Cardiac ventricle fibroblast (primary cell): ENCODE measurements around the gene SLC2A11. TPM values are rescaled to one million over a fixed set of nuclear protein-coding genes. Genes with fewer than 3 reads are reported as not detected.

Source experiments
- total RNA-seq: library from RNA; depleted of rRNA; stranded (reverse); fragments of >200 nt; gene quantifications from 2 replicates; pipeline ENCODE4 v1.2.3, GENCODE V29; 2015

SLC2A11 gene
- 5.2 and 5.3 TPM in 2 replicates for total RNA-seq

DNA sequence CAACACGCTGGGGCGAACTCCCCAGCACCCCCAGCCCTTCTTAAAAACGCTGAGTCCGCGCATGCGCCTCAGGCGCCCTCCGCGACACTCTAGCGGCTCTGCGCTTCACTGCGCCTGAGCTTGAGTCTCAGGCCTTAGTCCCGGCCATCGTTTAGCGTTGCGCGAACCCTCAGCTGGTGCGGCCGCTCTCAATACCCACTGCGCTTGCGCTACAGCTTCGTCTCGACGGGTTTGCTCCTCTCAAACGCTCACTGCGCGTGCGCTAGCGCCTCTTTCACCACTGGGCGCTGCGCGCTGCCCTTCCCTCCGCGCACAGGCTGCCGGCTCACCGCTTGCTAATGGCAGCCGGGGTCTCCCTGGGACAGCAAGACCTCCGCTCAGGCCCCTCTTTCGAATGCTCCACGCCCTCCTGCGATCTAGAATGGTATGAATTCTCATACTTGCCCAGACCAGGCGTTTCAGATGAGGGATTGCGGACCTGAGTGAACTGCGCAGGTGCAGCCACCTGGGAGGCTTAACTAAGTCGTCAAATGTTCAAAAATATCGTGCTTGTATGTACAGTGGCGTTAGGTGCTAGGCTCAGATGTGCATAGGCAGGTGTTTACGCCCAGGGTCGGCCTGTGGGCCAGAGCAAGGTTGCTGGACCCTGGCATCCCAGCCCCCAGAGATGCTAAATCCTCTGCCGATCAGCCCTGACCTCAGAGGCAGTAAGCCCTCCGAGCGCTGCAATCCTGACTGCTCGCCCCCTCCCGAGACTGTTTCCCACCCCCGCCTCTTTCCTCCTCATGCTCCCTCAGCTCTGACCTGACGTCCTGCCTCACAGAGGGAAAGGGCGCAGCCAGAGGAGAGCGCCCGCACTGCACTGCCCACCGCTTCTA lies at the start of gene SLC2A11:
SLC2A11 (plus strand) TSS at position 270 of the 878 bp plus-strand sequence; CDS start at position 395, 125 bp downstream.

GRCh38 chr22:23838681-23839468 lies 18.8 kb upstream of the SLC2A11 start, which contains the start of gene DERL3:
DERL3 (minus strand) TSS chr22:23839006; CDS start chr22:23838987, 19 bp downstream.

GRCh38 chr22:23893945-23894709 lies 36.5 kb downstream of the SLC2A11 start, which contains the start of gene MIF:
MIF (plus strand) TSS chr22:23894383; CDS start chr22:23894475, 92 bp downstream.

Other genes with a start within 250 kb of the SLC2A11 start
- not detected in 2 replicates for gene DRICH1, start 225.6 kb upstream of the SLC2A11 start, total RNA-seq
- not detected in 2 replicates for gene RGL4, start 166.9 kb upstream of the SLC2A11 start, total RNA-seq
- gene ZNF70, start 106.8 kb upstream of the SLC2A11 start, total RNA-seq = 4.4 and 5.3 TPM in 2 replicates
- gene VPREB3, start 103.5 kb upstream of the SLC2A11 start, total RNA-seq = not detected in 2 replicates
- gene C22orf15, start 94.9 kb upstream of the SLC2A11 start, total RNA-seq = not detected in 2 replicates
- gene CHCHD10, start 89.9 kb upstream of the SLC2A11 start, total RNA-seq = 0.29 TPM in 1 of 2 replicates, not detected in the other
- 6.2 and 8.5 TPM in 2 replicates for gene MMP11, start 85.0 kb upstream of the SLC2A11 start, total RNA-seq
- gene SMARCB1, start 70.9 kb upstream of the SLC2A11 start, total RNA-seq = 60.0 and 71.9 TPM in 2 replicates
- 0.06 TPM in 1 of 2 replicates, not detected in the other for gene DERL3, start 18.9 kb upstream of the SLC2A11 start, total RNA-seq
- gene MIF, start 36.5 kb downstream of the SLC2A11 start, total RNA-seq = 800 and 820 TPM in 2 replicates
- gene GSTT2B, start 103.3 kb downstream of the SLC2A11 start, total RNA-seq = 1.4 and 1.8 TPM in 2 replicates
- gene DDTL, start 109.0 kb downstream of the SLC2A11 start, total RNA-seq = 0.87 TPM in 1 of 2 replicates, not detected in the other
- gene DDT, start 116.6 kb downstream of the SLC2A11 start, total RNA-seq = 126 and 128 TPM in 2 replicates
- not detected in 2 replicates for gene GSTT2, start 122.3 kb downstream of the SLC2A11 start, total RNA-seq
- gene GSTT4, start 147.6 kb downstream of the SLC2A11 start, total RNA-seq = not detected in 2 replicates
- 24.9 and 25.3 TPM in 2 replicates for gene CABIN1, start 153.4 kb downstream of the SLC2A11 start, total RNA-seq